Right lobe of liver (tissue), 4 donors: Measurements from ENCODE around the gene ALCAM.

ENCODE experiments used
- POLR2A ChIP-seq: fragments of 450-650 bp; IDR thresholded peaks from one replicate; pipeline ENCODE4 v1.6.1; 2017; ENCODE audit warnings: antibody characterized with exemption, mild to moderate bottlenecking
- TF ChIP-seq, protein P1 (sequence below), 4 donors: fragments of 200-600 bp in 3 of 4; fragments of 450-650 bp in 1 of 4; IDR thresholded peaks; one replicate each; pipeline versions ENCODE4 v1.5.1 to v1.8.0; 2016 to 2022; ENCODE audit warnings: antibody characterized with exemption in 4 of 4, mild to moderate bottlenecking in 2 of 4
- donor health status: DM: no; HTN: no; CAD: no.
- donor health status: DM: no; HTN: no; CAD: no.
- donor health status: DM: no; HTN: yes; CAD: no.

DNA sequence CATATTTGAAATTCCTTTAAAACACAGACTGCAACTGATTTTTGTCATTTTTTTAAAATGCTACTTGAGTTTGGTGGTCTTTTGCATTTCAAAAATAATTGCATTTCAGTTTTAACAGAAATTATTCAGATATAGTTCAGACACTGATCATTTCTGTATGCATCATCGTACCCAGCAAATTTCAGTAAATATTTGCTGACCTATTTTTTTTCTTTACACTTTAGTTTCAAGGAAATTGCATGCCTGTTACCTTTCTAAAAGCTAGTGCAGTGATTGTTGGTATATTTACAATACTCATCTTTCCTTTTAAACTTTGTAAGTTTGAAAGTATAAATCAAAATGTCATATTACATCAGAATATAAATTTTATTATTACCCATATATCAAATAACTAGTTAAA, 32.4 kb downstream of the ALCAM start:
- no peak for TF ChIP-seq POLR2A
- TF ChIP-seq, protein P1, sequence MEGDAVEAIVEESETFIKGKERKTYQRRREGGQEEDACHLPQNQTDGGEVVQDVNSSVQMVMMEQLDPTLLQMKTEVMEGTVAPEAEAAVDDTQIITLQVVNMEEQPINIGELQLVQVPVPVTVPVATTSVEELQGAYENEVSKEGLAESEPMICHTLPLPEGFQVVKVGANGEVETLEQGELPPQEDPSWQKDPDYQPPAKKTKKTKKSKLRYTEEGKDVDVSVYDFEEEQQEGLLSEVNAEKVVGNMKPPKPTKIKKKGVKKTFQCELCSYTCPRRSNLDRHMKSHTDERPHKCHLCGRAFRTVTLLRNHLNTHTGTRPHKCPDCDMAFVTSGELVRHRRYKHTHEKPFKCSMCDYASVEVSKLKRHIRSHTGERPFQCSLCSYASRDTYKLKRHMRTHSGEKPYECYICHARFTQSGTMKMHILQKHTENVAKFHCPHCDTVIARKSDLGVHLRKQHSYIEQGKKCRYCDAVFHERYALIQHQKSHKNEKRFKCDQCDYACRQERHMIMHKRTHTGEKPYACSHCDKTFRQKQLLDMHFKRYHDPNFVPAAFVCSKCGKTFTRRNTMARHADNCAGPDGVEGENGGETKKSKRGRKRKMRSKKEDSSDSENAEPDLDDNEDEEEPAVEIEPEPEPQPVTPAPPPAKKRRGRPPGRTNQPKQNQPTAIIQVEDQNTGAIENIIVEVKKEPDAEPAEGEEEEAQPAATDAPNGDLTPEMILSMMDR (IDR thresholded peaks at IDR 0.05), result no peak
